WTC11 (cell line): ENCODE results near the gene UPF3A.

Experiments used
- CBFB ChIP-seq: sonication (generic); formaldehyde crosslinking; IDR thresholded peaks from 2 replicates; pipeline ENCODE4 v1.8.1; 2022; ENCODE audit warnings: mild to moderate bottlenecking, low read depth, missing genetic modification reagents
- FOXJ3 ChIP-seq: sonication (generic); formaldehyde crosslinking; IDR thresholded peaks from 2 replicates; pipeline ENCODE4 v1.9.0; 2021; ENCODE audit warnings: missing genetic modification reagents, mild to moderate bottlenecking, borderline replicate concordance
- JUN ChIP-seq: sonication (generic); formaldehyde crosslinking; IDR thresholded peaks from 2 replicates; pipeline ENCODE4 v1.8.0; 2023; ENCODE audit warnings: mild to moderate bottlenecking, missing genetic modification reagents
- NFYB ChIP-seq: sonication (generic); formaldehyde crosslinking; conservative IDR thresholded peaks from 2 replicates; pipeline ENCODE4 v1.8.0; 2022; ENCODE audit warnings: low read depth, missing genetic modification reagents
- TCF7 ChIP-seq: sonication (generic); formaldehyde crosslinking; IDR thresholded peaks from 2 replicates; pipeline ENCODE4 v1.8.0; 2022; ENCODE audit warnings: mild to moderate bottlenecking, low read depth, missing genetic modification reagents, moderate library complexity
- TF ChIP-seq, protein P1 (sequence below): fragments of 200-600 bp; IDR thresholded peaks from 2 replicates; pipeline ENCODE4 v1.8.0; 2022; ENCODE audit warnings: antibody characterized with exemption
- TF ChIP-seq, protein P2 (sequence below): fragments of 250-450 bp; sonication (Bioruptor Pico); IDR thresholded peaks from 2 replicates; pipeline ENCODE4 v2.1.2; 2022; ENCODE audit warnings: mild to moderate bottlenecking, moderate library complexity
- TF ChIP-seq, protein P3 (sequence below): fragments of 250-450 bp; sonication (Bioruptor Pico); IDR thresholded peaks from 2 replicates; pipeline ENCODE4 v1.9.0; 2021; ENCODE audit warnings: mild to moderate bottlenecking
- TF ChIP-seq, protein P4 (sequence below): sonication (generic); formaldehyde crosslinking; IDR thresholded peaks from 2 replicates; pipeline ENCODE4 v1.8.1; 2023; ENCODE audit warnings: mild to moderate bottlenecking, missing genetic modification reagents

DNA sequence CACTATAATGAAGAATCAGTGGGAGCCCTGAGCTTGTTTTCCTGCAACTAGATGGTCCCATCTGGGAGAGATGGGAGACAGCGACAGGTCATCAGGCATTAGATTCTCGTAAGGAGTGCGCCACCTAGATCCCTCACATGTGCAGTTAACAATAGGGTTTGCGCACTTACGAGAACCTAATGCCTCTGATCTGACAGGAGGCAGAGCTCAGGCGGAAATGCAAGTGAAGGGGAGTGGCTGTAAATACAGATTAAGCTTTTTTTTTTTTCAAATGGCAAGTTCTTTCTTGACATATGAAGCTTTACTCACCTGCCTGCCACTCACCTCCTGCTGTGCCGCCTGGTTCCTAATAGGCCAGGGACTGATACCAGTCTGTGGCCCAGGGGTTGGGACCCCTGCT is 32.3 kb upstream of the UPF3A start:
- TF ChIP-seq FOXJ3 (CRISPR knock-in tag), result no peak
- no peak for TF ChIP-seq TCF7
- no peak for TF ChIP-seq CBFB (CRISPR knock-in tag)
- TF ChIP-seq, protein P1, sequence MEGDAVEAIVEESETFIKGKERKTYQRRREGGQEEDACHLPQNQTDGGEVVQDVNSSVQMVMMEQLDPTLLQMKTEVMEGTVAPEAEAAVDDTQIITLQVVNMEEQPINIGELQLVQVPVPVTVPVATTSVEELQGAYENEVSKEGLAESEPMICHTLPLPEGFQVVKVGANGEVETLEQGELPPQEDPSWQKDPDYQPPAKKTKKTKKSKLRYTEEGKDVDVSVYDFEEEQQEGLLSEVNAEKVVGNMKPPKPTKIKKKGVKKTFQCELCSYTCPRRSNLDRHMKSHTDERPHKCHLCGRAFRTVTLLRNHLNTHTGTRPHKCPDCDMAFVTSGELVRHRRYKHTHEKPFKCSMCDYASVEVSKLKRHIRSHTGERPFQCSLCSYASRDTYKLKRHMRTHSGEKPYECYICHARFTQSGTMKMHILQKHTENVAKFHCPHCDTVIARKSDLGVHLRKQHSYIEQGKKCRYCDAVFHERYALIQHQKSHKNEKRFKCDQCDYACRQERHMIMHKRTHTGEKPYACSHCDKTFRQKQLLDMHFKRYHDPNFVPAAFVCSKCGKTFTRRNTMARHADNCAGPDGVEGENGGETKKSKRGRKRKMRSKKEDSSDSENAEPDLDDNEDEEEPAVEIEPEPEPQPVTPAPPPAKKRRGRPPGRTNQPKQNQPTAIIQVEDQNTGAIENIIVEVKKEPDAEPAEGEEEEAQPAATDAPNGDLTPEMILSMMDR, result no peak
- TF ChIP-seq JUN (CRISPR knock-in tag), result no peak
- TF ChIP-seq, protein P2, sequence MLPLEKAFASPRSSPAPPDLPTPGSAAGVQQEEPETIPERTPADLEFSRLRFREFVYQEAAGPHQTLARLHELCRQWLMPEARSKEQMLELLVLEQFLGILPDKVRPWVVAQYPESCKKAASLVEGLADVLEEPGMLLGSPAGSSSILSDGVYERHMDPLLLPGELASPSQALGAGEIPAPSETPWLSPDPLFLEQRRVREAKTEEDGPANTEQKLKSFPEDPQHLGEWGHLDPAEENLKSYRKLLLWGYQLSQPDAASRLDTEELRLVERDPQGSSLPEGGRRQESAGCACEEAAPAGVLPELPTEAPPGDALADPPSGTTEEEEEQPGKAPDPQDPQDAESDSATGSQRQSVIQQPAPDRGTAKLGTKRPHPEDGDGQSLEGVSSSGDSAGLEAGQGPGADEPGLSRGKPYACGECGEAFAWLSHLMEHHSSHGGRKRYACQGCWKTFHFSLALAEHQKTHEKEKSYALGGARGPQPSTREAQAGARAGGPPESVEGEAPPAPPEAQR (CRISPR knock-in tag), result no peak
- TF ChIP-seq, protein P3, sequence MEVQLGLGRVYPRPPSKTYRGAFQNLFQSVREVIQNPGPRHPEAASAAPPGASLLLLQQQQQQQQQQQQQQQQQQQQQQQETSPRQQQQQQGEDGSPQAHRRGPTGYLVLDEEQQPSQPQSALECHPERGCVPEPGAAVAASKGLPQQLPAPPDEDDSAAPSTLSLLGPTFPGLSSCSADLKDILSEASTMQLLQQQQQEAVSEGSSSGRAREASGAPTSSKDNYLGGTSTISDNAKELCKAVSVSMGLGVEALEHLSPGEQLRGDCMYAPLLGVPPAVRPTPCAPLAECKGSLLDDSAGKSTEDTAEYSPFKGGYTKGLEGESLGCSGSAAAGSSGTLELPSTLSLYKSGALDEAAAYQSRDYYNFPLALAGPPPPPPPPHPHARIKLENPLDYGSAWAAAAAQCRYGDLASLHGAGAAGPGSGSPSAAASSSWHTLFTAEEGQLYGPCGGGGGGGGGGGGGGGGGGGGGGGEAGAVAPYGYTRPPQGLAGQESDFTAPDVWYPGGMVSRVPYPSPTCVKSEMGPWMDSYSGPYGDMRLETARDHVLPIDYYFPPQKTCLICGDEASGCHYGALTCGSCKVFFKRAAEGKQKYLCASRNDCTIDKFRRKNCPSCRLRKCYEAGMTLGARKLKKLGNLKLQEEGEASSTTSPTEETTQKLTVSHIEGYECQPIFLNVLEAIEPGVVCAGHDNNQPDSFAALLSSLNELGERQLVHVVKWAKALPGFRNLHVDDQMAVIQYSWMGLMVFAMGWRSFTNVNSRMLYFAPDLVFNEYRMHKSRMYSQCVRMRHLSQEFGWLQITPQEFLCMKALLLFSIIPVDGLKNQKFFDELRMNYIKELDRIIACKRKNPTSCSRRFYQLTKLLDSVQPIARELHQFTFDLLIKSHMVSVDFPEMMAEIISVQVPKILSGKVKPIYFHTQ (CRISPR knock-in tag), result no peak
- no peak for TF ChIP-seq NFYB (CRISPR knock-in tag)
- TF ChIP-seq, protein P4, sequence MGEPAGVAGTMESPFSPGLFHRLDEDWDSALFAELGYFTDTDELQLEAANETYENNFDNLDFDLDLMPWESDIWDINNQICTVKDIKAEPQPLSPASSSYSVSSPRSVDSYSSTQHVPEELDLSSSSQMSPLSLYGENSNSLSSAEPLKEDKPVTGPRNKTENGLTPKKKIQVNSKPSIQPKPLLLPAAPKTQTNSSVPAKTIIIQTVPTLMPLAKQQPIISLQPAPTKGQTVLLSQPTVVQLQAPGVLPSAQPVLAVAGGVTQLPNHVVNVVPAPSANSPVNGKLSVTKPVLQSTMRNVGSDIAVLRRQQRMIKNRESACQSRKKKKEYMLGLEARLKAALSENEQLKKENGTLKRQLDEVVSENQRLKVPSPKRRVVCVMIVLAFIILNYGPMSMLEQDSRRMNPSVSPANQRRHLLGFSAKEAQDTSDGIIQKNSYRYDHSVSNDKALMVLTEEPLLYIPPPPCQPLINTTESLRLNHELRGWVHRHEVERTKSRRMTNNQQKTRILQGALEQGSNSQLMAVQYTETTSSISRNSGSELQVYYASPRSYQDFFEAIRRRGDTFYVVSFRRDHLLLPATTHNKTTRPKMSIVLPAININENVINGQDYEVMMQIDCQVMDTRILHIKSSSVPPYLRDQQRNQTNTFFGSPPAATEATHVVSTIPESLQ (CRISPR knock-in tag), result no peak
